SH-SY5Y (cell line): ENCODE data around the gene CPZ.

Experiments used
- GATA2 ChIP-seq: IDR thresholded peaks from 2 replicates; pipeline ENCODE4 v1.6.1; 2011; ENCODE audit warnings: mild to moderate bottlenecking, low read depth, low read length
- GATA3 ChIP-seq: IDR thresholded peaks from 2 replicates; pipeline ENCODE4 v1.6.1; 2011; ENCODE audit warnings: low read depth, mild to moderate bottlenecking, low read length, moderate library complexity

GRCh38 chr4:8608714-8609391 is 16.3 kb downstream of the CPZ start:
- TF ChIP-seq GATA2 (no peak), GATA3 (no peak)
